GM21619 (cell line): Measurements from ENCODE around the gene MOB3A.
A peak's percentile ranks its signal among the peaks of the same experiment; 100 is the strongest.

ENCODE experiments used
- ATAC-seq: cut with Tn5 transposase; IDR thresholded peaks from one replicate; pipeline ENCODE4 v1.9.1; 2021; ENCODE audit not compliant: unreplicated experiment

Gene MOB3A

GRCh38 chr19:2059422-2060201, 36.5 kb downstream of the MOB3A start:
- ATAC-seq, result no peak

DNA sequence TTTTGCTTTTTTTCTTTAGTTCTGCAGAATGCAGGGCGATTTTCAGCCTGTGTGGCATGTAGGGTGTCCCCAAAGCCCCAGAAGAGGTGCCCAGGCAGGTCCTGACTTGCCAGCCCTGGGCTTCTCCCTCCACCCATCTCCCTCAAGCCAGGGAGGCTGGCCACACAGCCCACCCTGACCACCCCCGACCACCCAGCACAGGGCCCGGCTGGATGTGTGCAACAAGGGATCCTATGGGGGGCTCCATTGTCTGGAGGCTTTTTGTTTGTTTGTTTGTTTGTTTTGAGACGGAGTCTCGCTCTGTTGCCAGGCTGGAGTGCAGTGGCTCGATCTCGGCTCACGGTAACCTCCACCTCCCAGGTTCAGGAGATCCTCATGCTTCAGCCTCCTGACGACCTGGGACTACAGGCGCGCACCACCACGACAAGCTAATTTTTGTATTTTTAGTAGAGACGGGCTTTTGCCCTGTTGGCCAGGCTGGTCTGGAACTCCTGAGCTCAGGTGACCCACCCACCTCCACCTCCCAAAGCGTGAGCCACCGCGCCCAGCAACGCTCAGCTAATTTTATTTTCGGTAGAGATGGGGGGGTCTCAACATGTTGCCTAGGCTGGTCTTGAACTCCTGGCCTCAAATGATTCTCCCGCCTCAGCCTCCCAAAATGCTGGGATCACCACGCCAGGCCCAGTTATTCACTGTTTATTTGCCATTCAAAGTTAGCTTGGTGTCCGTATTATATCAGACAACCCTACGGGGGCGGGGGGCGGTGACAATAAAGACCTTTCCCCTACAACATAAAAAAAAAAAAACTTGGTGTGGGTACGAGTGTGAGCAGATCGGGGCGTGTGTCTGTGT, 37.3 kb downstream of the MOB3A start:
- no peak for ATAC-seq

DNA sequence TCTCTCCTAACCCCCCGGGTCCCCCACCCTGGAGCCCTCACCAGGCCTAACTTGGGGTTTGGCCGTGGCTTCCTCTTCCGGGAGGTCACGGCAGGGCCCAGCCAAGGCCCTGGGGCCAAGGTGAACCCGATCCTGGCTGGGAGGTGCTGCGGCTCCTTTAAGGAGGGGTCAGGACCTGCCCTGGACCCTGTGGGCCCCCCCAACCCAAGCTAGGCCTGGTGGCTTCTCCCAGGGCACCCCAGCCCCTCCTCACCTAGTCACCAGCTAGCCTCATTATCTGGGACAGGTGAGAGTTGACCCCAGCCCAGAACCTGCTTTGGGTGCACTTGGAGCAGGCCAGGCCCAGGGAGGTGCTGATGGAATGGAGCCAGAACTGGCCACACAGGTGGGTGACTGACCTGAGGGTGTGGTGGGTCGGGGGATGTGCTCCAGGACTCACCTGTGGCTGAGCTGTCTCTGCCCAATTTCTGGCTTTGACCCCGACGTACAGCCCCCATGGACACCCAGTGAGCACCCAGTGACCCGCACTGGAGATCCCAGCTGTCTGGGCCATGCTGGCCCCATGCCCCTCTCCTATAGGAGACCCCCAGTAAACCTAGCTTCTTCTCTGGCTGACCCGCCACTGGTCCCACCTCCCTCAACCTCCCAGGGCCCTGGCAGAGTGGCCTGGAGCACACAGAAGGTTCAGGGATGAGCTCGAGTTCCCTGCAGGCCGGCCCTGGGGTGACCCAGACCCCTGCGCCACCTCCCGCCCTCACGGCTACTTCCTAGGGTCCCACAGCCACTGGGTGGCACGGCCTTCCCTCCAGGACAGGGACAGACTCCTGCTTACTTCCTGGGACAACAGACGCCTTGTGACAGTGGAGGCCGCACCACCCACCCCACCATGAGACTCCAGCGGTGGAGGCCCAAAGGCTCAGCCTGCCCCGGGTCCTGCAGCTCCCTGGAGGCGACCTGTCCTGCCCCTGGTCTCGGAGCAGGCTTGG, 38.3 kb downstream of the MOB3A start:
- no peak for ATAC-seq

- ATAC-seq, result no peak
Observed at GRCh38 chr19:2056837-2057192, 39.3 kb downstream of the MOB3A start.

GRCh38 chr19:2055931-2056836, 39.9 kb downstream of the MOB3A start:
- no peak for ATAC-seq

DNA sequence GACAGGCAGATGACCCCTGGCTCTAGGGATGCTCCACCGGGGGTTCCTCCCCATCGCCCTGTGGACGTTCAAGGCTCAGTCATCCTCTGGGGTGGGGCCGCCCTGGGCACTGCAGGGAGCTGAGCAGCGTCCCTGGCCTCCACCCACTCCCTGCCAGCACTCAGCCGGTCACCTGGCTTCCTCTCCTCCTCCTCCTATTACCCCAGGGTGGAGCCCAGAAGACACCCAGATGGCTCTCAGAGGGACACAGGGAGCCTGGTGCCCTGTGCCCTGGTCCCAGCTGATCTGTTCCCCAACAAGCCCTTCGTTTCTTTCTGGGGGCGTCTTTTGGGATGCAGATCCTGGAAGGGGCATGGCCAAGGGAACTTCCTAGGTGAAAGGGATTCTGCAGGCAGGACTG, 41.4 kb downstream of the MOB3A start:
- ATAC-seq, result no peak

- no peak for ATAC-seq
Observed at GRCh38 chr19:2053601-2054389, 42.3 kb downstream of the MOB3A start.

DNA sequence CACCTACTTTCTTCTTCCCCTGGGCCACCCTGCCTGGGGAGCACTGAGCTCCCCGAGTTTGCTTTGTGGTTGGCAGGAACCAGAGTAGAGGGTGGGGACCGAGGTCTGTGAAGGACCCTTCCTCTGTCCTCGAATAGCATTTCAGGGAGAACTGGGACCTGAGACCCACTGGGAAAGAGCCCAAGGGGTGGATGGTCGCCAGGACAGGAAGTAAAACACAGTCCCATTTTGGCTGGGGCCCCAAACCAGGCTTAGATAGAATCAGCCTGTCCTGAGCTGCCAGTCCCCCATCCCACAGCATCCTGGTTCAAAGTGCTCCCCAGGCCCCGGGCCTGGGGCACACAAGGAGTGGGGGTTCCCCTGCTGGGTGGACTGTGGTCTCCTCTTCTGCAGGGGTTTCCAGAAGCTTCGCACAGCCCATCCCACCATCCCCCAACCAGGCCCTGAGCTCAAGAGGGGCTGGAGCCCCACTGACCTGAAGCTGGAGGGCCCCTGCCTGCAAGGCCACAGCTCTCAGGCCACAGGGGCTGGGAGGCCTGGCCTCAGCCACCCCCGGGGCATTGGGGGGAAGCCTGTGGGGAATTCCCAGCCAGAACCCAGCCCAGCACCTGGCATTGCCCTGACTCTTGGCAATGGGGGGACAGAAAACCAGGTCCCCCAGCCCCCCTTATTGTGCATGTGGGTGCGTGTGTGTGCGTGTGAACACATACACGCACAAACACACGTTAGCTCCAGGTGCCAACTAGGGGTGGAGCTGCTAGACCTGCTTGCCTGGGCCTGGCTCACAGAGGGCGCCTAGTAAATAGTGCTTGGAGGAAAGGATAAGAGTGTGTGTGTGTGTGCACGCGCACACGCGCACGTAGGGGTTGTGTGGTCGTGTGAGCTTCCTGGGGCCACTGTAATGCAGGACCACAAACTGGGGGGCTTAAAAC, 44.1 kb downstream of the MOB3A start:
- ATAC-seq, result no peak

- ATAC-seq, result peak; percentile 37
Observed at GRCh38 chr19:2050991-2051772, 44.9 kb downstream of the MOB3A start, which contains the start of gene MKNK2. TSS of gene MKNK2 (minus strand) at chr19:2051244. CDS start at chr19:2050851, 393 bp downstream.

GRCh38 chr19:2050349-2050990, 45.7 kb downstream of the MOB3A start:
- ATAC-seq, result peak; percentile 4

DNA sequence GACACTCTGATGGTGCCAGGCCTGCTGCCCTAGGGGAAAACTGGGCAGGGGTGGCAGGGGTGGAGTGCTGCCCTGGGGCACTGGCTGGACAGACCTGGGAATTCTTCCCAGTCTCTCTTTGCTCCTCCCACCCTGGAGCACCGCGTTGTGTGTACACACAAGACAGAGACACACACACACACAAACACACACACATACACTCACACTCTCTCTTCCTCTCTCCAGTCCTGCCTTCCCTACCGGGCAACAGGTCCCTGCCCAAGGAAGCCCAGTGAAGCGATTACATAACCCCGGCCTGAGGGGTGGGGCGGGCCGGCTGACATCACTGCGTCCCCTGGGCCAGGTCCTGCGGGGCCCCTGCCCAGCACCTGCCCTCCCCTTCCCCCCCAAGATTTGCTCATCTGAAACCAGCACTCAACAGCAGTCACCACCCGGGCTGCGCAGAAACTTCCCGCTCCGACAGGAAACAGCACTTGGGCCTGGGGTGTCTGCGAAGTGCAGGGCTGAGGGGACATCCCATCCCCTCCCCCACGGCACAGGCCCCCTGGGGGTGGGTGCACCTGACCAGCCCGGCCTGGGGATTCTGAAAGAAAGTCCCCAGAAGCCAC, 46.3 kb downstream of the MOB3A start:
- ATAC-seq, result peak; percentile 9

DNA sequence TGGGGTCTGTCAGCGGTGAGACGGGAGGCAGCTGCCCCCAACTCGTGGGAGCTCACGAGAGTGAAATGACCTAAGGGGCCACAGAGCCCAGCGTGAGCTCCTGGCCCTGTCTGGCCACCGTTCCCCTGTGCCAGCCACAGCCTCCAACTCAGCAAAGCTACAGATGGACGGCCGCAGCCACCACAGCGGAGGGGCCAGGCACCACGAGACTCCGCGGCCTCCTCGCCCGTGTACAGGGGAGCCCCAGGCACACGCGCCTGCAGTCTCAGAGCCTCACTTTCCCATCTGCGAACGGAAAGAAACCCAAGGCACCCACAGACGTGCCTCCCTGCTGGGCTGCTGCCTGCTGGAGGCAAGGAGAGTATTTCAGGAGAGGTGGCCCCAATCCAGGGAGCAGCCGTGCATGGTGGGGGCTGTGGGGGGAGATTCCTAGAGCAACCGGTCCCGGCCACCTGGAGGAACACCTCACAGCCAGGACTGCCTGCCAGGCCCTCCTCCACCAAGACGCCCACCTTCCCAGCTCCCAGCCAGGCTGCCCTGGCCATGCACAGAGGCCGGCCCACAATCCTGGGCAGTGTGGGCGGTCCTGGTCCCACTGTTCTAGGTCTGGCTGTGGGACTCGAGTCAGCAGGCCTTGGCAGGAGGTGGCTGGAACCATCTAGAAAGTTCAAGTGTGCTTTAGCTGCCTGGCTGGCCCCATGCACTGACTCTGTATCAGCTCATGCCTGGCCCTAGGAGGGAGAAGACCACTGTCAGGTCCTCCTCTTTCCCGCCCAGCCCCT, 47.0 kb downstream of the MOB3A start:
- no peak for ATAC-seq

DNA sequence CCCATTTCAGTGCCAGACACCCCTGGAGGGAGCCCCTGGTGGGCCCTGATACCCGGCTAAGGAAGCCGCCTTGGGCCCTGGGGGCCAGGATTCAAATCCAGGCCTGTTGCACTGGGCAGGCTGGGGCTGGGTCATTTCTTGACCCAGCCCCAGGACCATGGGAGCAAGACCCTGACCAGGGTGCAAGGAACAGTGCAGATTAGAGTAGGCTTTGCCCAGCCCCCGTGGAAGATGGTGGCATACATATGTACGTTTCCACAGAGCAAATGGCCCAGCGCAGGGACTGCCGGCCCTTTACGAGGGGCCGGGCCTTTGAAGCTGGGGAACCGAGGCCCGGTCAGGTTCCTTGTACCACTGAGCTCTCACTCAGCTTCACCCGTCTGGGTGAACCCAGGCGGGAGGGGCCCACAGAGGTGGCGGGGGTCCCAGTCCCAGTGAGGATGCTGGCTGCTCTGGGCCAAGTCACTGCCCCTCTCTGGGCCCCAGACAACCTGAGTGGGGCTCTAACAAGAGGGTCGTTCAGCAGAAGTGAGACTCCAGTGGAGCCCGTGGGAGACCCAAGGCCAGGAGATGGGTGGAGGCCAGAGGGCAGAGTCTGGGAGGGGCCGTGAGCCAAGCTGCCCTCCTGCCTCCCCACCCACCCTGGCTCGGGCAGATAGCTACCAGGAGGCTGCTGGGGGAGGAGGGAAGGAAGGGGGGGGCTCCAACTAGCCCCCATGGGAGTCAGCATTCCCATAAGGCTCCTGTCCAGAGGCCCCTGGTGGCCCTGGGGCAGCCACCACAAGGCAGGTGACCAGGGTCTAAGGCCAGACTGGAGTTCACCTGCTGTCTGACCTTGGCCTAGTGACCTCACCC, 47.8 kb downstream of the MOB3A start:
- ATAC-seq, result no peak

DNA sequence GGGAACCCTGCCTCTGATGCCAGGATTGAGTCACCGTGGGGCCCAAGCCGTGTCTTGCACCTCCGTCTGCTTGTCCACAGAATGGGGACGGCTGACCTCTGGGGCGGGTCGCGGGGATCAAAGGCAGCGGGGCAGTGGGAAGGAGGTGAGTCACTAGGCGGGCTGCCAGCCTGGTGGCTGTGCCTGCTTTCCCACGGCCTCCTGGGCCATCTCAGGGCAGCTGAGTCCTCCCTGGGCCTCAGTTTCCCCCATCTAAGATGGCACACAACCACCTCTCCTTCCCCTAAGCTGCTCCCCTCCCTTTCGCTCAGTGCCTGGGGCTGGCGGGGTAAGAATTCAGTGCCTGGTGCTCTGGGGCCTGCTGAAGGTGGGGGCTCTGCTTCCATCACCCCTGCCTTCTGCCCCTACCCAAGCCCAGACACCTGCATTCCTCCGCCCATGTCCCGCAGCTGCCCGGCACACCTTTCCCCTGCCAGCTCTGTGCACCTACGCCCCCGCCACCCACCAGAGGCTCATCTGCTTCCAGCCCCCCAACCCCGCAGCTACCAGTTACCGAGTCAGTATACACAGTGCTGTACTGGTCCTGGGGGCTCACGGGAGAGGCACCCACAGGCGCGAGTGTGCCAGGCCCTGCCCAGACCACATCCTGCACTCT, 48.5 kb downstream of the MOB3A start:
- no peak for ATAC-seq
